Uterus (tissue), 2 donors: ENCODE results near the gene EXOC3.

Experiments used
- POLR2A ChIP-seq, 2 donors: fragments of 450-650 bp; IDR thresholded peaks; one replicate each; pipeline ENCODE4 v1.6.1; 2016; ENCODE audit warnings: antibody characterized with exemption in 2 of 2, mild to moderate bottlenecking in 1 of 2, moderate library complexity in 1 of 2
- TF ChIP-seq, protein P1 (sequence below), 4 experiments: fragments of 200-600 bp in 2 of 4; fragments of 450-650 bp in 2 of 4; sonication (generic) in 2 of 4; IDR thresholded peaks; one replicate each; pipeline ENCODE4 v1.5.1; 2016 to 2019; ENCODE audit warnings: antibody characterized with exemption in 4 of 4, mild to moderate bottlenecking in 2 of 4, moderate library complexity in 1 of 4

DNA sequence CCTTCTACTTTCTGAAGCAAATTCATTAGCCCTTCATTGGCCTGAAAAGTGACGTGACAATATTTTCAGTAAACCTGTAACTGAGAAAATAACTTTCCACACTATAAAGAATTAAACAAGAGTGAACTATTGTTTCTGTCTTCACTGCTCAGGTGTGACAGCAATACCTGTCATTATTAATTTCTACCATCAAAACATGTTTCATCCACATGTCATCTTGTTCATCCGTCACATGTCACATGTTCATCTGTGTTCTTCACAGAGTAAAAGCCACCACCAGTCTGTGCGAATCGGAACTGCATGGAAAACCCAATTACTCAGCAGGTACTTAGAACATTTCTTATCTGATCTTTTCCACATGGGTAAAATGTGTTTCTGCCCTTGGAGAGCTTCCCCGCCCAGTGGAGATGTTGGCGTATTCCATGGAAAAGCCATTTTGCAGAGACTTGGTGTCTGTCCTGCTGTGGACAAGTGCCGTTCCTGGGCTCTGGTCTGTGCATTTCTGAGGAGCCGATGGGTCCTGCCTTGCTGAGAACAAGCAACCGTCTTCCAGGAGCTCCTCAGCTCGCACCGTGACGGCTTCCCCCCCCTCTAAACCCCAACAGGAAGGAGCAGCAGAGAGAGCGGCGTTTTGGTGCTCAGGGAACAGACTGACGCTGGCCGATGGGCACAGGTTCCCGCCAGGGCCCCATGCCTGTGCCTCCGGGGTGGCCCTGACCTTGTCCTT is 10.6 kb upstream of the EXOC3 start:
- TF ChIP-seq, protein P1, sequence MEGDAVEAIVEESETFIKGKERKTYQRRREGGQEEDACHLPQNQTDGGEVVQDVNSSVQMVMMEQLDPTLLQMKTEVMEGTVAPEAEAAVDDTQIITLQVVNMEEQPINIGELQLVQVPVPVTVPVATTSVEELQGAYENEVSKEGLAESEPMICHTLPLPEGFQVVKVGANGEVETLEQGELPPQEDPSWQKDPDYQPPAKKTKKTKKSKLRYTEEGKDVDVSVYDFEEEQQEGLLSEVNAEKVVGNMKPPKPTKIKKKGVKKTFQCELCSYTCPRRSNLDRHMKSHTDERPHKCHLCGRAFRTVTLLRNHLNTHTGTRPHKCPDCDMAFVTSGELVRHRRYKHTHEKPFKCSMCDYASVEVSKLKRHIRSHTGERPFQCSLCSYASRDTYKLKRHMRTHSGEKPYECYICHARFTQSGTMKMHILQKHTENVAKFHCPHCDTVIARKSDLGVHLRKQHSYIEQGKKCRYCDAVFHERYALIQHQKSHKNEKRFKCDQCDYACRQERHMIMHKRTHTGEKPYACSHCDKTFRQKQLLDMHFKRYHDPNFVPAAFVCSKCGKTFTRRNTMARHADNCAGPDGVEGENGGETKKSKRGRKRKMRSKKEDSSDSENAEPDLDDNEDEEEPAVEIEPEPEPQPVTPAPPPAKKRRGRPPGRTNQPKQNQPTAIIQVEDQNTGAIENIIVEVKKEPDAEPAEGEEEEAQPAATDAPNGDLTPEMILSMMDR (IDR thresholded peaks at IDR 0.05) = no peak
- TF ChIP-seq POLR2A (IDR thresholded peaks at IDR 0.05) = no peak
